Uterus (tissue), 4 donors: ENCODE measurements around the gene HBA1. TPM values are rescaled to one million over a fixed set of nuclear protein-coding genes. Genes with fewer than 3 reads are reported as not detected.
"Not testable (repeated sequence)": the region's sequence is repeated elsewhere in the genome, so short reads cannot be mapped to it uniquely, and the experiment has no call there.

ENCODE experiments used
- DNase-seq, 2 donors: peaks; one replicate each; pipeline ENCODE4 v3.0.0-alpha.2; 2019 to 2020
- H3K27ac ChIP-seq, 2 donors: fragments of 200-600 bp; sonication (generic); 1 replicate in 1 of 2; 2 replicates in 1 of 2; pipeline ENCODE4 v1.5.1; 2016 to 2018
- H3K27me3 ChIP-seq, 2 donors: fragments of 200-600 bp; sonication (generic); one replicate each; pipeline ENCODE4 v1.5.1; 2018 to 2019; ENCODE audit warnings: control low read depth in 1 of 2
- H3K36me3 ChIP-seq, 2 donors: fragments of 200-600 bp; sonication (generic); one replicate each; pipeline ENCODE4 v1.5.1; 2019; ENCODE audit warnings: control low read depth in 1 of 2
- H3K4me1 ChIP-seq, 2 donors: fragments of 200-600 bp; sonication (generic); one replicate each; pipeline ENCODE4 v1.5.1; 2018 to 2019; ENCODE audit warnings: control low read depth in 1 of 2
- H3K4me3 ChIP-seq, 2 donors: fragments of 200-600 bp; sonication (generic); 1 replicate in 1 of 2; 2 replicates in 1 of 2; pipeline ENCODE4 v1.5.1; 2018 to 2019; ENCODE audit warnings: mild to moderate bottlenecking in 1 of 2
- H3K9me3 ChIP-seq, 2 donors: fragments of 200-600 bp; sonication (generic); one replicate each; pipeline ENCODE4 v1.5.1; 2019; ENCODE audit warnings: control low read depth in 1 of 2
- CTCF ChIP-seq, 4 experiments: fragments of 200-600 bp in 2 of 4; fragments of 450-650 bp in 2 of 4; sonication (generic) in 2 of 4; IDR thresholded peaks; one replicate each; pipeline ENCODE4 v1.5.1; 2016 to 2019; ENCODE audit warnings: antibody characterized with exemption in 4 of 4, mild to moderate bottlenecking in 2 of 4, moderate library complexity in 1 of 4
- POLR2A ChIP-seq, 2 donors: fragments of 450-650 bp; IDR thresholded peaks; one replicate each; pipeline ENCODE4 v1.6.1; 2016; ENCODE audit warnings: antibody characterized with exemption in 2 of 2, mild to moderate bottlenecking in 1 of 2, moderate library complexity in 1 of 2
- intact Hi-C: fragments of 100-400 bp; cut with DNase I; formaldehyde crosslinking; loops from one replicate; pipeline ENCODE4 v1.15.1; 2023; ENCODE audit warnings: low total_unique reads
- total RNA-seq, 4 donors: library from RNA; depleted of rRNA in 3 of 4; stranded (reverse); fragments of >200 nt in 3 of 4; gene quantifications; one replicate each; pipeline versions ENCODE4 v1.1.0 to v1.2.4, GENCODE V29; 2014 to 2023
- donor health status: DM: yes; HTN: yes; CAD: no.

HBA1 gene
- total RNA-seq, 4 donors from 2014 or later: 42.0 to 398 (median 263) TPM

- intact Hi-C loops: no loop called here
- TF ChIP-seq CTCF (IDR thresholded peaks at IDR 0.05): no peak
- no peak for TF ChIP-seq POLR2A (IDR thresholded peaks at IDR 0.05)
- Histone ChIP-seq H3K9me3 (no peaks in the 10 kb centered on the region), H3K36me3 (no peaks in the 10 kb centered on the region), H3K4me1 (peaks cover 0 to 17% of the 10 kb centered on the region in 2 donors), H3K27ac (no peak overlapping the region), H3K27me3 (peaks cover 25 to 48% of the 10 kb centered on the region in 2 donors), H3K4me3 (no peak overlapping the region)
- no peak for DNase-seq
Observed at GRCh38 chr16:166375-167121, 9.9 kb upstream of the HBA1 start.

DNA sequence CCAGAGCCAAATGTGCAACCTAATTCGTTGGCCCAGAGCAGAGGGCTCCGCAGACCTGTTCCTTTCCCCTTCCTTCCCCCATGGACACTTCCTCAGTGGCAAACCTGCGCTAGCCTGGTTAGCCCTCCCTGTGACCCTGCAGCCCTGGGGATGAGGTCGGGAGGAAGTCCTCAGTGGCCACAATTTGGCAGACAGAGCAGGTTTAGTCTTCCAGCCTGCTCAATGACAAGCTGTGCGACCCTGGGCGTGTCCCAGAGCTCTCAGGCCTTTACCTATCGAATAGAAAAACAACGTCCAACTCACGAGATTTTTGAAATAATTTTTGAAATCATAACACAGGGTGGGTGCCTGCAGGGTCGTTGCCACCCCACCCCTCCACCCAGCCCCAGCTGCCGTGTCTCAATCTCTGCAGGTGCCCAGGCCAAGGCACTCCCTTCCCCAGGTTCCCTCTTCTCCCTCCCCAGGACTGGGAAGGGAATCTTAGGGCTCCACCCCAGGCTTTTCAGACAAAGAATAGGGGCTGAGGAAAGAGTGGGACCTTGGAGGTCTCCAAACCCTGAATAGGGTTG lies 9.3 kb upstream of the HBA1 start:
- Histone ChIP-seq H3K27me3 (peaks cover 25 to 51% of the 10 kb centered on the region in 2 donors), H3K27ac (no peak overlapping the region), H3K36me3 (no peaks in the 10 kb centered on the region), H3K9me3 (no peaks in the 10 kb centered on the region), H3K4me3 (no peak overlapping the region), H3K4me1 (peaks cover 0 to 17% of the 10 kb centered on the region in 2 donors)
- intact Hi-C loops: no loop called here
- DNase-seq: no peak
- no peak for TF ChIP-seq POLR2A (IDR thresholded peaks at IDR 0.05)
- TF ChIP-seq CTCF (IDR thresholded peaks at IDR 0.05): no peak

- TF ChIP-seq POLR2A (IDR thresholded peaks at IDR 0.05): no peak
- no peak for TF ChIP-seq CTCF (IDR thresholded peaks at IDR 0.05)
- no peak for DNase-seq
- H3K9me3 ChIP-seq: no peaks in the 10 kb centered on the region
- peaks cover 0 to 17% of the 10 kb centered on the region in 2 donors for H3K4me1 ChIP-seq
- no peak overlapping the region for H3K4me3 ChIP-seq
- no peak overlapping the region for H3K27ac ChIP-seq
- peaks cover 25 to 51% of the 10 kb centered on the region in 2 donors for H3K27me3 ChIP-seq
- intact Hi-C loops: no loop called here
- H3K36me3 ChIP-seq: no peaks in the 10 kb centered on the region
Observed at GRCh38 chr16:168424-168823, 8.1 kb upstream of the HBA1 start.

- H3K36me3 ChIP-seq: no peaks in the 10 kb centered on the region
- peaks cover 0 to 17% of the 10 kb centered on the region in 2 donors for H3K4me1 ChIP-seq
- intact Hi-C loops: no loop called here
- no peak overlapping the region for H3K4me3 ChIP-seq
- no peaks in the 10 kb centered on the region for H3K9me3 ChIP-seq
- no peak for DNase-seq
- TF ChIP-seq CTCF (IDR thresholded peaks at IDR 0.05): no peak
- no peak overlapping the region for H3K27ac ChIP-seq
- H3K27me3 ChIP-seq: peaks cover 25 to 51% of the 10 kb centered on the region in 2 donors
Observed at GRCh38 chr16:169014-169413, 7.5 kb upstream of the HBA1 start.

- intact Hi-C loops, H3K4me3 ChIP-seq, DNase-seq, H3K36me3 ChIP-seq, H3K9me3 ChIP-seq, H3K27ac ChIP-seq: not testable (repeated sequence)
- Histone ChIP-seq H3K27me3 (peaks cover 24 to 57% of the 10 kb centered on the region in 2 donors), H3K4me1 (peaks cover 0 to 15% of the 10 kb centered on the region in 2 donors)
Observed at GRCh38 chr16:170088-170507, 6.4 kb upstream of the HBA1 start.
